ENCODE results near the gene KCNC1.

KCNC1 gene

GRCh38 chr11:17796154-17796553, 61.6 kb downstream of the KCNC1 start:
- FAIRE-seq: no peak

GRCh38 chr11:17798253-17798652, 63.7 kb downstream of the KCNC1 start:
- FAIRE-seq: no peak

GRCh38 chr11:17798716-17799115, 64.1 kb downstream of the KCNC1 start:
- FAIRE-seq: no peak

GRCh38 chr11:17799147-17799546, 64.6 kb downstream of the KCNC1 start:
- FAIRE-seq: no peak

GRCh38 chr11:17801166-17801565, 66.6 kb downstream of the KCNC1 start:
- no peak for FAIRE-seq

- FAIRE-seq: no peak
Measured at GRCh38 chr11:17802491-17802890, 67.9 kb downstream of the KCNC1 start.

GRCh38 chr11:17803754-17804334, 69.3 kb downstream of the KCNC1 start:
- FAIRE-seq: no peak

- FAIRE-seq: no peak
Measured at GRCh38 chr11:17805043-17805442, 70.5 kb downstream of the KCNC1 start.

- no peak for FAIRE-seq
Measured at GRCh38 chr11:17805873-17806272, 71.3 kb downstream of the KCNC1 start.

GRCh38 chr11:17807034-17807433, 72.5 kb downstream of the KCNC1 start:
- no peak for FAIRE-seq

GRCh38 chr11:17810041-17810440, 75.5 kb downstream of the KCNC1 start:
- no peak for FAIRE-seq

- no peak for FAIRE-seq
Measured at GRCh38 chr11:17810746-17811145, 76.2 kb downstream of the KCNC1 start.

GRCh38 chr11:17811352-17811751, 76.8 kb downstream of the KCNC1 start:
- no peak for FAIRE-seq

GRCh38 chr11:17812091-17812864, 77.7 kb downstream of the KCNC1 start:
- no peak for FAIRE-seq

- FAIRE-seq: no peak
Measured at GRCh38 chr11:17812865-17813187, 78.2 kb downstream of the KCNC1 start.

- FAIRE-seq: no peak
Measured at GRCh38 chr11:17813391-17814059, 78.9 kb downstream of the KCNC1 start.

- no peak for FAIRE-seq
Measured at GRCh38 chr11:17814546-17814945, 80.0 kb downstream of the KCNC1 start.

- FAIRE-seq: no peak
Measured at GRCh38 chr11:17816232-17816931, 81.8 kb downstream of the KCNC1 start.

- no peak for FAIRE-seq
Measured at GRCh38 chr11:17821648-17822400, 87.2 kb downstream of the KCNC1 start.

GRCh38 chr11:17822401-17822781, 87.8 kb downstream of the KCNC1 start:
- FAIRE-seq: no peak

- no peak for FAIRE-seq
Measured at GRCh38 chr11:17827006-17827405, 92.4 kb downstream of the KCNC1 start.

GRCh38 chr11:17828311-17828751, 93.8 kb downstream of the KCNC1 start:
- no peak for FAIRE-seq

GRCh38 chr11:17831228-17831627, 96.6 kb downstream of the KCNC1 start:
- FAIRE-seq: no peak

All from A204.1 (cell line).